ENCODE measurements around the gene STIM2. TPM values are rescaled to one million over a fixed set of nuclear protein-coding genes. Genes with fewer than 3 reads are reported as not detected.

STIM2 gene
- total RNA-seq, 4 donors from 2014 or later: 9.6 to 12.2 (median 10.1) TPM

GRCh38 chr4:27009539-27009938 is 148.9 kb downstream of the STIM2 start:
- no peak overlapping the region for H3K4me3 ChIP-seq
- intact Hi-C loops (cut with DNase I): loop anchor here (5.0 kb wide), 1 partner anchor 552 kb away; no protein-coding TSS in a partner anchor
- H3K36me3 ChIP-seq: no peaks in the 10 kb centered on the region
- 47% methylated on average over 4 of the region's 4 CpGs for WGBS
- H3K9me3 ChIP-seq: no peaks in the 10 kb centered on the region
- peaks cover 0 to 21% (median 12%) of the 10 kb centered on the region in 4 donors for H3K4me1 ChIP-seq
- H3K27me3 ChIP-seq: no peaks in the 10 kb centered on the region
- DNase-seq (ENCODE audit: extremely low spot score): no peak
- no peak overlapping the region for H3K27ac ChIP-seq (replicated peaks in 1 of 4)
- TF ChIP-seq POLR2AphosphoS5 (IDR thresholded peaks at IDR 0.05) (no peak), POLR2A (IDR thresholded peaks at IDR 0.05; ENCODE audit: low read depth) (no peak), EP300 (IDR thresholded peaks at IDR 0.05) (no peak), CTCF (IDR thresholded peaks at IDR 0.05) (no peak)

- H3K4me1 ChIP-seq: peaks cover 0 to 21% (median 12%) of the 10 kb centered on the region in 4 donors
- H3K27me3 ChIP-seq: no peaks in the 10 kb centered on the region
- H3K27ac ChIP-seq (replicated peaks in 1 of 4): no peak overlapping the region
- WGBS: 24% methylated on average over 6 of the region's 6 CpGs
- intact Hi-C loops (cut with DNase I): loop anchor here (2.0 kb wide), 1 partner anchor 154 kb away; no protein-coding TSS in a partner anchor
- no peak for DNase-seq (ENCODE audit: extremely low spot score)
- H3K9me3 ChIP-seq: no peaks in the 10 kb centered on the region
- no peaks in the 10 kb centered on the region for H3K36me3 ChIP-seq
- no peak overlapping the region for H3K4me3 ChIP-seq
- TF ChIP-seq POLR2AphosphoS5 (IDR thresholded peaks at IDR 0.05): no peak
- peak; percentile 87 to 92 (median 88) for TF ChIP-seq CTCF (IDR thresholded peaks at IDR 0.05)
These were observed 149.8 kb downstream of the STIM2 start for GRCh38 chr4:27010334-27010940.

- Histone ChIP-seq H3K27ac (replicated peaks in 1 of 4) (no peak overlapping the region), H3K36me3 (no peaks in the 10 kb centered on the region)
- DNase-seq (ENCODE audit: extremely low spot score): no peak
These were observed 150.8 kb downstream of the STIM2 start for GRCh38 chr4:27011401-27011800.

GRCh38 chr4:27013012-27013411 is 152.4 kb downstream of the STIM2 start:
- DNase-seq (ENCODE audit: extremely low spot score): no peak
- 91% methylated on average over 4 of the region's 4 CpGs for WGBS
- H3K4me3 ChIP-seq: no peak overlapping the region
- no peaks in the 10 kb centered on the region for H3K27me3 ChIP-seq
- TF ChIP-seq POLR2A (IDR thresholded peaks at IDR 0.05; ENCODE audit: low read depth): no peak
- no peak overlapping the region for H3K27ac ChIP-seq (replicated peaks in 1 of 4)
- intact Hi-C loops (cut with DNase I): no loop called here
- no peaks in the 10 kb centered on the region for H3K9me3 ChIP-seq
- H3K4me1 ChIP-seq: peaks cover 0 to 10% (median 7%) of the 10 kb centered on the region in 4 donors
- H3K36me3 ChIP-seq: peaks cover 2 to 6% (median 4%) of the 10 kb centered on the region in 4 donors

More at GRCh38 chr4:27011401-27011800, 150.8 kb downstream of the STIM2 start:
- no peak overlapping the region for H3K4me3 ChIP-seq
- TF ChIP-seq CTCF (IDR thresholded peaks at IDR 0.05): no peak
- 94% methylated on average over 3 of the region's 3 CpGs for WGBS
- peaks cover 0 to 12% (median 8%) of the 10 kb centered on the region in 4 donors for H3K4me1 ChIP-seq
- intact Hi-C loops (cut with DNase I): loop anchor here (2.0 kb wide), 1 partner anchor 155 kb away; no protein-coding TSS in a partner anchor
- no peaks in the 10 kb centered on the region for H3K27me3 ChIP-seq
- H3K9me3 ChIP-seq: no peaks in the 10 kb centered on the region

- Histone ChIP-seq H3K27ac (replicated peaks in 1 of 4) (no peak overlapping the region), H3K4me1 (no peaks in the 10 kb centered on the region), H3K9me3 (no peaks in the 10 kb centered on the region), H3K4me3 (no peak overlapping the region), H3K27me3 (no peaks in the 10 kb centered on the region), H3K36me3 (peaks cover 6 to 34% (median 20%) of the 10 kb centered on the region in 4 donors)
- intact Hi-C loops (cut with DNase I): no loop called here
- 90% methylated on average over 3 of the region's 3 CpGs for WGBS
- DNase-seq (ENCODE audit: extremely low spot score): no peak
- TF ChIP-seq CTCF (IDR thresholded peaks at IDR 0.05): no peak
- no peak for TF ChIP-seq POLR2A (IDR thresholded peaks at IDR 0.05; ENCODE audit: low read depth)
- TF ChIP-seq POLR2AphosphoS5 (IDR thresholded peaks at IDR 0.05): no peak
- no peak for TF ChIP-seq EP300 (IDR thresholded peaks at IDR 0.05)
These were observed 155.9 kb downstream of the STIM2 start for GRCh38 chr4:27016551-27016950.

Data from esophagus muscularis mucosa (tissue), 4 donors.